GM23338 (cell line): Measurements from ENCODE around the gene IL6. TPM values are rescaled to one million over a fixed set of nuclear protein-coding genes. Genes with fewer than 3 reads are reported as not detected.

Experiments used
- ATAC-seq: fragments of 200-7000 bp; cut with Tn5 transposase; 3 replicates; pipeline ENCODE4 v1.9.1; 2020
- DNase-seq: peaks from one replicate; pipeline ENCODE4 v3.0.0-alpha.2; 2015; ENCODE audit warnings: low spot score
- H2AFZ ChIP-seq: fragments of 200-600 bp; sonication (generic); 2 replicates; pipeline ENCODE4 v1.8.0; 2016; ENCODE audit warnings: antibody characterized with exemption, mild to moderate bottlenecking, moderate library complexity
- H3F3A ChIP-seq: fragments of 200-600 bp; sonication (generic); replicated peaks from 2 replicates; pipeline ENCODE4 v1.8.0; 2017; ENCODE audit warnings: antibody characterized with exemption, mixed run types, low read depth
- H3K27ac ChIP-seq: fragments of 200-600 bp; sonication (generic); 2 replicates; pipeline ENCODE4 v1.6.1; 2016; ENCODE audit warnings: low read depth
- H3K27me3 ChIP-seq: fragments of 200-600 bp; sonication (generic); 2 replicates; pipeline ENCODE4 v1.8.0; 2016; ENCODE audit warnings: mild to moderate bottlenecking, mixed run types, moderate library complexity; ENCODE audit not compliant: insufficient read depth
- H3K36me3 ChIP-seq: fragments of 200-600 bp; sonication (generic); 2 replicates; pipeline ENCODE4 v1.8.0; 2016; ENCODE audit warnings: mild to moderate bottlenecking; ENCODE audit not compliant: insufficient read depth
- H3K4me1 ChIP-seq: fragments of 200-600 bp; sonication (generic); 2 replicates; pipeline ENCODE4 v1.8.0; 2016; ENCODE audit warnings: mild to moderate bottlenecking, moderate library complexity; ENCODE audit not compliant: insufficient read depth
- H3K4me2 ChIP-seq: fragments of 200-600 bp; sonication (generic); 2 replicates; pipeline ENCODE4 v1.7.1; 2017; ENCODE audit warnings: mixed run types
- H3K4me3 ChIP-seq: fragments of 200-600 bp; sonication (generic); 2 replicates; pipeline ENCODE4 v1.6.1; 2016; ENCODE audit warnings: mixed run types
- H3K79me2 ChIP-seq: fragments of 200-600 bp; sonication (generic); replicated peaks from 2 replicates; pipeline ENCODE4 v1.8.0; 2017; ENCODE audit warnings: mild to moderate bottlenecking; ENCODE audit not compliant: insufficient read depth
- H3K9me2 ChIP-seq: fragments of 200-600 bp; sonication (generic); 2 replicates; pipeline ENCODE4 v1.8.0; 2017; ENCODE audit not compliant: insufficient read depth
- H4K20me1 ChIP-seq: fragments of 200-600 bp; sonication (generic); replicated peaks from 2 replicates; pipeline ENCODE4 v1.8.0; 2017; ENCODE audit warnings: mild to moderate bottlenecking; ENCODE audit not compliant: insufficient read depth
- H3K27ac Mint-ChIP-seq: 2 replicates; pipeline ENCODE4 v1.8.0; 2020; ENCODE audit warnings: inconsistent platforms, mild to moderate bottlenecking, moderate library complexity, mixed read lengths
- H3K27me3 Mint-ChIP-seq: 3 replicates; pipeline ENCODE4 v1.8.0; 2022; ENCODE audit warnings: low read depth, mild to moderate bottlenecking, moderate library complexity, mixed read lengths, inconsistent platforms; ENCODE audit not compliant: insufficient read depth, poor library complexity
- H3K36me3 Mint-ChIP-seq: 3 replicates; pipeline ENCODE4 v1.8.0; 2021; ENCODE audit warnings: low read depth, mild to moderate bottlenecking, inconsistent platforms, moderate library complexity, mixed read lengths
- H3K4me1 Mint-ChIP-seq: 3 replicates; pipeline ENCODE4 v1.8.0; 2020; ENCODE audit warnings: mild to moderate bottlenecking, inconsistent platforms, mixed read lengths
- H3K4me3 Mint-ChIP-seq: 3 replicates; pipeline ENCODE4 v1.8.0; 2021; ENCODE audit warnings: moderate library complexity, mild to moderate bottlenecking, inconsistent platforms, mixed read lengths
- H3K9me3 Mint-ChIP-seq: 3 replicates; pipeline ENCODE4 v1.8.0; 2020; ENCODE audit warnings: moderate library complexity, mild to moderate bottlenecking, inconsistent platforms, mixed read lengths
- EZH2phosphoT487 ChIP-seq: fragments of 200-600 bp; sonication (generic); IDR thresholded peaks from one replicate; pipeline ENCODE4 v1.8.1; 2018; ENCODE audit warnings: antibody characterized with exemption; ENCODE audit not compliant: unreplicated experiment
- JUNB ChIP-seq: IDR thresholded peaks from one replicate; pipeline ENCODE4 v1.6.1; 2016; ENCODE audit warnings: antibody characterized with exemption; ENCODE audit not compliant: unreplicated experiment
- NANOG ChIP-seq: IDR thresholded peaks from 2 replicates; pipeline ENCODE4 v1.6.1; 2016; ENCODE audit warnings: antibody characterized with exemption, borderline replicate concordance
- ZNF331 ChIP-seq: fragments of 250-450 bp; sonication (Bioruptor Pico); IDR thresholded peaks from 2 replicates; pipeline ENCODE4 v1.5.0; 2020; ENCODE audit warnings: low read depth, mild to moderate bottlenecking, moderate library complexity
- polyA plus RNA-seq: library from polyadenylated mRNA; unstranded; fragments of >200 nt; fragmentation: Nextera tagmentation; extraction: Ambion mirVana; gene quantifications from 2 replicates; pipeline ENCODE4 v1.2.1, GENCODE V29; 2016
- total RNA-seq: library from RNA; depleted of rRNA; stranded (reverse); fragments of >200 nt; shearing (Covaris generic); gene quantifications from 2 replicates; pipeline ENCODE4 v1.2.3, GENCODE V29; 2014
- TF ChIP-seq, protein P1 (sequence below): fragments of 250-450 bp; sonication (Bioruptor Pico); IDR thresholded peaks from 2 replicates; pipeline ENCODE4 v1.5.0; 2020; ENCODE audit warnings: mild to moderate bottlenecking, moderate library complexity
- TF ChIP-seq, protein P2 (sequence below): IDR thresholded peaks from 2 replicates; pipeline ENCODE4 v1.6.1; 2016; ENCODE audit warnings: antibody characterized with exemption
- TF ChIP-seq, protein P3 (sequence below), 2 experiments: fragments of 200-600 bp in 1 of 2; sonication (generic) in 1 of 2; conservative IDR thresholded peaks; 2 replicates each; pipeline versions ENCODE4 v1.5.1 to v1.6.1; 2016 to 2017; ENCODE audit warnings: antibody characterized with exemption in 2 of 2, low read depth in 2 of 2, mild to moderate bottlenecking in 2 of 2, moderate library complexity in 1 of 2

The IL6 gene
- total and polyA plus RNA-seq, 2 experiments from 2014 or later = 1.6 TPM; not detected in 1

DNA sequence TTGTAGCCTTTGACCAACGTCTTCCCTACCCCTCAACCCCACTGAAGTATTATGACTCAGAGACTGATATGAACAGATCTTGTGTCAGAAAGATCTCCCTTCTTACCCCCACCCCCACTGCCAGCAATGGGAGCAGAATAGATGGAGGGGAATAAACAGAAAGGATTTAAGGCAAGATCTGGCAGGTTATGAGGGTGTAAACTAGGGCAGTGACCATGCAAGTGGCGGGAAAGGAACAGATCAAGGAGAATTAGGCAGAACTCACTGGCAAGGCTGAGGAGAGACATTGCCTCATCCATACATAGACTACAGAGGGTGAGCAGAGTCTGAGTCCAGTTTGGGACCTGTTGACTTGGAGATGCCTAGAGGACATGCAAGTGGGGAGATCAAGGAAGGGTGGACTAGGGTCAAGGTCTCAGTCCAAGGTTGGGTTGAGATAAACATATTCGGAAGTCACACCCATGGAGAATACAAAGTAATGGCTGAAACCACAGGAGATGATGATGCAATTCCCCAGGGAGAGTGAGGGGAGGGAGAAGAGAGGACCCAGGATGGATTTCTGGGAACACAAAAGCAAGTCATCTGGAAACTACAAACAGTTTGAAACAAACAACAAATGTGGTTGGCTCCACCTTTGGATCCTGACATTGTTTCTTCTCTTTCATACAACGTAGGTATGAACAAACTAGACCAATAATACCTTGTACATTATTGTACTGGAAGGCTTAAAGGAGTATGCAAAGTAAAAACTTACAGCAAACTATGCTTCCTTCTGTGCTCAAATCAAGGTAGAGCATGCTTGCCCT is 44.9 kb upstream of the IL6 start:
- no peak overlapping the region for H3K4me3 ChIP-seq
- no peaks in the 10 kb centered on the region for H3K27me3 ChIP-seq
- ATAC-seq = no peak
- Mint-ChIP-seq H3K36me3 (no peaks in the 10 kb centered on the region; the same call in 2 of the 3 replicates), H3K27ac (no peak overlapping the region), H3K4me1 (peaks cover 5% of the 10 kb centered on the region; the same call in 2 of the 3 replicates), H3K9me3 (no peaks in the 10 kb centered on the region), H3K4me3 (no peak overlapping the region), H3K27me3 (no peaks in the 10 kb centered on the region)
- H2AFZ ChIP-seq = no peak overlapping the region
- no peaks in the 10 kb centered on the region; the same call in 1 of the 2 replicates for H3K36me3 ChIP-seq
- H3K27ac ChIP-seq = no peak overlapping the region
- H3K4me2 ChIP-seq = no peak overlapping the region
- TF ChIP-seq, protein P1, sequence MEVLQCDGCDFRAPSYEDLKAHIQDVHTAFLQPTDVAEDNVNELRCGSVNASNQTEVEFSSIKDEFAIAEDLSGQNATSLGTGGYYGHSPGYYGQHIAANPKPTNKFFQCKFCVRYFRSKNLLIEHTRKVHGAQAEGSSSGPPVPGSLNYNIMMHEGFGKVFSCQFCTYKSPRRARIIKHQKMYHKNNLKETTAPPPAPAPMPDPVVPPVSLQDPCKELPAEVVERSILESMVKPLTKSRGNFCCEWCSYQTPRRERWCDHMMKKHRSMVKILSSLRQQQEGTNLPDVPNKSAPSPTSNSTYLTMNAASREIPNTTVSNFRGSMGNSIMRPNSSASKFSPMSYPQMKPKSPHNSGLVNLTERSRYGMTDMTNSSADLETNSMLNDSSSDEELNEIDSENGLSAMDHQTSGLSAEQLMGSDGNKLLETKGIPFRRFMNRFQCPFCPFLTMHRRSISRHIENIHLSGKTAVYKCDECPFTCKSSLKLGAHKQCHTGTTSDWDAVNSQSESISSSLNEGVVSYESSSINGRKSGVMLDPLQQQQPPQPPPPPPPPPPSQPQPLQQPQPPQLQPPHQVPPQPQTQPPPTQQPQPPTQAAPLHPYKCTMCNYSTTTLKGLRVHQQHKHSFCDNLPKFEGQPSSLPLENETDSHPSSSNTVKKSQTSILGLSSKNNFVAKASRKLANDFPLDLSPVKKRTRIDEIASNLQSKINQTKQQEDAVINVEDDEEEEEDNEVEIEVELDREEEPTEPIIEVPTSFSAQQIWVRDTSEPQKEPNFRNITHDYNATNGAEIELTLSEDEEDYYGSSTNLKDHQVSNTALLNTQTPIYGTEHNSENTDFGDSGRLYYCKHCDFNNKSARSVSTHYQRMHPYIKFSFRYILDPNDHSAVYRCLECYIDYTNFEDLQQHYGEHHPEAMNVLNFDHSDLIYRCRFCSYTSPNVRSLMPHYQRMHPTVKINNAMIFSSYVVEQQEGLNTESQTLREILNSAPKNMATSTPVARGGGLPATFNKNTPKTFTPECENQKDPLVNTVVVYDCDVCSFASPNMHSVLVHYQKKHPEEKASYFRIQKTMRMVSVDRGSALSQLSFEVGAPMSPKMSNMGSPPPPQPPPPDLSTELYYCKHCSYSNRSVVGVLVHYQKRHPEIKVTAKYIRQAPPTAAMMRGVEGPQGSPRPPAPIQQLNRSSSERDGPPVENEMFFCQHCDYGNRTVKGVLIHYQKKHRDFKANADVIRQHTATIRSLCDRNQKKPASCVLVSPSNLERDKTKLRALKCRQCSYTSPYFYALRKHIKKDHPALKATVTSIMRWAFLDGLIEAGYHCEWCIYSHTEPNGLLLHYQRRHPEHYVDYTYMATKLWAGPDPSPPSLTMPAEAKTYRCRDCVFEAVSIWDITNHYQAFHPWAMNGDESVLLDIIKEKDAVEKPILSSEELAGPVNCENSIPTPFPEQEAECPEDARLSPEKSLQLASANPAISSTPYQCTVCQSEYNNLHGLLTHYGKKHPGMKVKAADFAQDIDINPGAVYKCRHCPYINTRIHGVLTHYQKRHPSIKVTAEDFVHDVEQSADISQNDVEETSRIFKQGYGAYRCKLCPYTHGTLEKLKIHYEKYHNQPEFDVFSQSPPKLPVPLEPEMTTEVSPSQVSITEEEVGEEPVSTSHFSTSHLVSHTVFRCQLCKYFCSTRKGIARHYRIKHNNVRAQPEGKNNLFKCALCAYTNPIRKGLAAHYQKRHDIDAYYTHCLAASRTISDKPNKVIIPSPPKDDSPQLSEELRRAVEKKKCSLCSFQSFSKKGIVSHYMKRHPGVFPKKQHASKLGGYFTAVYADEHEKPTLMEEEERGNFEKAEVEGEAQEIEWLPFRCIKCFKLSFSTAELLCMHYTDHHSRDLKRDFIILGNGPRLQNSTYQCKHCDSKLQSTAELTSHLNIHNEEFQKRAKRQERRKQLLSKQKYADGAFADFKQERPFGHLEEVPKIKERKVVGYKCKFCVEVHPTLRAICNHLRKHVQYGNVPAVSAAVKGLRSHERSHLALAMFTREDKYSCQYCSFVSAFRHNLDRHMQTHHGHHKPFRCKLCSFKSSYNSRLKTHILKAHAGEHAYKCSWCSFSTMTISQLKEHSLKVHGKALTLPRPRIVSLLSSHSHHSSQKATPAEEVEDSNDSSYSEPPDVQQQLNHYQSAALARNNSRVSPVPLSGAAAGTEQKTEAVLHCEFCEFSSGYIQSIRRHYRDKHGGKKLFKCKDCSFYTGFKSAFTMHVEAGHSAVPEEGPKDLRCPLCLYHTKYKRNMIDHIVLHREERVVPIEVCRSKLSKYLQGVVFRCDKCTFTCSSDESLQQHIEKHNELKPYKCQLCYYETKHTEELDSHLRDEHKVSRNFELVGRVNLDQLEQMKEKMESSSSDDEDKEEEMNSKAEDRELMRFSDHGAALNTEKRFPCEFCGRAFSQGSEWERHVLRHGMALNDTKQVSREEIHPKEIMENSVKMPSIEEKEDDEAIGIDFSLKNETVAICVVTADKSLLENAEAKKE = no peak
- TF ChIP-seq ZNF331 (CRISPR knock-in tag) (no peak), EZH2phosphoT487 (no peak), NANOG (no peak), JUNB (no peak)
- TF ChIP-seq, protein P2, sequence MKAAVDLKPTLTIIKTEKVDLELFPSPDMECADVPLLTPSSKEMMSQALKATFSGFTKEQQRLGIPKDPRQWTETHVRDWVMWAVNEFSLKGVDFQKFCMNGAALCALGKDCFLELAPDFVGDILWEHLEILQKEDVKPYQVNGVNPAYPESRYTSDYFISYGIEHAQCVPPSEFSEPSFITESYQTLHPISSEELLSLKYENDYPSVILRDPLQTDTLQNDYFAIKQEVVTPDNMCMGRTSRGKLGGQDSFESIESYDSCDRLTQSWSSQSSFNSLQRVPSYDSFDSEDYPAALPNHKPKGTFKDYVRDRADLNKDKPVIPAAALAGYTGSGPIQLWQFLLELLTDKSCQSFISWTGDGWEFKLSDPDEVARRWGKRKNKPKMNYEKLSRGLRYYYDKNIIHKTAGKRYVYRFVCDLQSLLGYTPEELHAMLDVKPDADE = no peak
- TF ChIP-seq, protein P3, sequence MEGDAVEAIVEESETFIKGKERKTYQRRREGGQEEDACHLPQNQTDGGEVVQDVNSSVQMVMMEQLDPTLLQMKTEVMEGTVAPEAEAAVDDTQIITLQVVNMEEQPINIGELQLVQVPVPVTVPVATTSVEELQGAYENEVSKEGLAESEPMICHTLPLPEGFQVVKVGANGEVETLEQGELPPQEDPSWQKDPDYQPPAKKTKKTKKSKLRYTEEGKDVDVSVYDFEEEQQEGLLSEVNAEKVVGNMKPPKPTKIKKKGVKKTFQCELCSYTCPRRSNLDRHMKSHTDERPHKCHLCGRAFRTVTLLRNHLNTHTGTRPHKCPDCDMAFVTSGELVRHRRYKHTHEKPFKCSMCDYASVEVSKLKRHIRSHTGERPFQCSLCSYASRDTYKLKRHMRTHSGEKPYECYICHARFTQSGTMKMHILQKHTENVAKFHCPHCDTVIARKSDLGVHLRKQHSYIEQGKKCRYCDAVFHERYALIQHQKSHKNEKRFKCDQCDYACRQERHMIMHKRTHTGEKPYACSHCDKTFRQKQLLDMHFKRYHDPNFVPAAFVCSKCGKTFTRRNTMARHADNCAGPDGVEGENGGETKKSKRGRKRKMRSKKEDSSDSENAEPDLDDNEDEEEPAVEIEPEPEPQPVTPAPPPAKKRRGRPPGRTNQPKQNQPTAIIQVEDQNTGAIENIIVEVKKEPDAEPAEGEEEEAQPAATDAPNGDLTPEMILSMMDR (conservative IDR thresholded peaks at IDR 0.05; ENCODE audit: low read depth in 2 of 2) = no peak
- DNase-seq = no peak
- peaks cover 9% of the 10 kb centered on the region for H3K9me2 ChIP-seq
- no peaks in the 10 kb centered on the region for H4K20me1 ChIP-seq
- no peaks in the 10 kb centered on the region for H3K4me1 ChIP-seq
- H3K79me2 ChIP-seq = no peaks in the 10 kb centered on the region
- H3F3A ChIP-seq = no peaks in the 10 kb centered on the region
